Stomach (tissue), 9 donors: ENCODE results near the gene EFR3B. TPM values are rescaled to one million over a fixed set of nuclear protein-coding genes. Genes with fewer than 3 reads are reported as not detected.

Experiments used
- DNase-seq, 2 donors: peaks; one replicate each; pipeline versions ENCODE4 v3.0.0 to v3.0.0-alpha.2; 2013 to 2019
- H3K27ac ChIP-seq, 5 donors: fragments of 200-600 bp in 4 of 5; sonication (generic) in 4 of 5; one replicate each; pipeline ENCODE4 v1.5.1; 2013 to 2019; ENCODE audit warnings: mild to moderate bottlenecking in 1 of 5, moderate library complexity in 1 of 5
- H3K27me3 ChIP-seq, 3 donors: fragments of 200-600 bp; sonication (generic); one replicate each; pipeline ENCODE4 v1.5.1; 2017 to 2019; ENCODE audit warnings: mixed run types in 1 of 3
- H3K36me3 ChIP-seq, 4 donors: fragments of 200-600 bp; sonication (generic); 1 replicate in 3 of 4; 2 replicates in 1 of 4; pipeline ENCODE4 v1.5.1; 2016 to 2019
- H3K4me1 ChIP-seq, 4 donors: fragments of 200-600 bp; sonication (generic); one replicate each; pipeline ENCODE4 v1.5.1; 2016 to 2019
- H3K4me3 ChIP-seq, 4 donors: fragments of 200-600 bp; sonication (generic) in 3 of 4; one replicate each; pipeline ENCODE4 v1.5.1; 2016 to 2019; ENCODE audit warnings: mild to moderate bottlenecking in 1 of 4
- H3K9me3 ChIP-seq, 4 donors: fragments of 200-600 bp; sonication (generic); one replicate each; pipeline ENCODE4 v1.5.1; 2016 to 2019
- EP300 ChIP-seq: sonication (generic); formaldehyde crosslinking; IDR thresholded peaks from one replicate; pipeline ENCODE4 v1.6.1; 2017; ENCODE audit warnings: antibody characterized with exemption
- POLR2A ChIP-seq, 4 donors: fragments of 450-650 bp; IDR thresholded peaks; one replicate each; pipeline ENCODE4 v1.6.1; 2016; ENCODE audit warnings: antibody characterized with exemption in 4 of 4, control low read depth in 2 of 4, mild to moderate bottlenecking in 1 of 4, moderate library complexity in 1 of 4
- POLR2AphosphoS5 ChIP-seq, 3 donors: sonication (generic); formaldehyde crosslinking; IDR thresholded peaks; one replicate each; pipeline ENCODE4 v1.6.1; 2016; ENCODE audit warnings: antibody characterized with exemption in 3 of 3
- WGBS, 5 donors: extraction: QIAGEN DNeasy Blood & Tissue Kit in 3 of 5; methylation state at CpG; one replicate each; pipeline versions ENCODE4 v1.1.5 to v1.1.7; 2013 to 2018; 5-methylcytosine and 5-hydroxymethylcytosine counted together
- intact Hi-C: fragments of 100-400 bp; cut with DNase I; formaldehyde crosslinking; loops from one replicate; pipeline ENCODE4 v1.15.1; 2023; ENCODE audit warnings: low total_unique reads
- polyA plus RNA-seq, 3 donors: library from polyadenylated mRNA; stranded (reverse); fragments of 200-250 nt; gene quantifications; one replicate each; pipeline ENCODE4 v1.2.3, GENCODE V29; 2013
- total RNA-seq, 5 donors: library from RNA; depleted of rRNA; stranded (reverse); fragments of >200 nt; gene quantifications; one replicate each; pipeline versions ENCODE4 v1.1.0 to v1.2.3, GENCODE V29; 2014 to 2016
- TF ChIP-seq, protein P1 (sequence below), 7 experiments: fragments of 450-650 bp in 4 of 7; fragments of 200-600 bp in 3 of 7; sonication (generic) in 3 of 7; IDR thresholded peaks; one replicate each; pipeline ENCODE4 v1.5.1; 2016 to 2019; ENCODE audit warnings: antibody characterized with exemption in 7 of 7, control low read depth in 2 of 7, mild to moderate bottlenecking in 1 of 7
- donor health status: healthy with polysubstance abuse.
- donor health status: Bipolar disorder and iron deficiency.
- donor health status: healthy.

The EFR3B gene
- total and polyA plus RNA-seq, 8 donors, result 0.10 to 4.5 (median 0.58) TPM; not detected in 1

DNA sequence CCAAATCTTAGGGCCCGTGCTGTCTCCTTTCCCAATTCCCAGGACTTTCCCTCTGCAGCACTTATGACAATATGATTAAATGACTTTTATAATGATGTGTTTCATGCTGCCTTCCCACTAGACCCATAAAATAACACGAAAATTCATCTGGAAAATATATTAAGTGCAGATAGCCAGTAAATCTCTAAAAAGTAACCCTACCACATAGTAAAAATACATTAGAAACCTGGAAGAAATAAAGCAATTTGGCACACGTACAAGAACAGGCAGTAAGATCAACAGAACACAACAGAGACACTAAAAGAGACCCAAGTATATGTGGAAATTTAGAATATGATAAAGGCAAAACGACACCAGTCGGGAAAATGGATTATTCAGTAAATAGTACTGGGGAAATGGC, 156.7 kb downstream of the EFR3B start:
- no peaks in the 10 kb centered on the region for H3K9me3 ChIP-seq
- H3K4me3 ChIP-seq, result no peak overlapping the region
- WGBS, 5 donors, result 60 to 74% (median 68%) methylated on average over 5 of the region's 5 CpGs
- no peaks in the 10 kb centered on the region for H3K27me3 ChIP-seq
- intact Hi-C loops, result no loop called here
- peaks cover 0 to 8% (median 4%) of the 10 kb centered on the region in 4 donors for H3K4me1 ChIP-seq
- no peaks in the 10 kb centered on the region for H3K36me3 ChIP-seq
- TF ChIP-seq POLR2AphosphoS5 (IDR thresholded peaks at IDR 0.05) (no peak), EP300 (no peak), POLR2A (IDR thresholded peaks at IDR 0.05) (no peak)
- TF ChIP-seq, protein P1, sequence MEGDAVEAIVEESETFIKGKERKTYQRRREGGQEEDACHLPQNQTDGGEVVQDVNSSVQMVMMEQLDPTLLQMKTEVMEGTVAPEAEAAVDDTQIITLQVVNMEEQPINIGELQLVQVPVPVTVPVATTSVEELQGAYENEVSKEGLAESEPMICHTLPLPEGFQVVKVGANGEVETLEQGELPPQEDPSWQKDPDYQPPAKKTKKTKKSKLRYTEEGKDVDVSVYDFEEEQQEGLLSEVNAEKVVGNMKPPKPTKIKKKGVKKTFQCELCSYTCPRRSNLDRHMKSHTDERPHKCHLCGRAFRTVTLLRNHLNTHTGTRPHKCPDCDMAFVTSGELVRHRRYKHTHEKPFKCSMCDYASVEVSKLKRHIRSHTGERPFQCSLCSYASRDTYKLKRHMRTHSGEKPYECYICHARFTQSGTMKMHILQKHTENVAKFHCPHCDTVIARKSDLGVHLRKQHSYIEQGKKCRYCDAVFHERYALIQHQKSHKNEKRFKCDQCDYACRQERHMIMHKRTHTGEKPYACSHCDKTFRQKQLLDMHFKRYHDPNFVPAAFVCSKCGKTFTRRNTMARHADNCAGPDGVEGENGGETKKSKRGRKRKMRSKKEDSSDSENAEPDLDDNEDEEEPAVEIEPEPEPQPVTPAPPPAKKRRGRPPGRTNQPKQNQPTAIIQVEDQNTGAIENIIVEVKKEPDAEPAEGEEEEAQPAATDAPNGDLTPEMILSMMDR (IDR thresholded peaks at IDR 0.05), result no peak
- no peak overlapping the region for H3K27ac ChIP-seq
- DNase-seq, result no peak

- intact Hi-C loops, result no loop called here
- DNase-seq, result no peak
- 64 to 80% (median 69%) methylated on average over 6 of the region's 6 CpGs for WGBS, 5 donors
- Histone ChIP-seq H3K27me3 (peaks cover 0 to 6% (median 6%) of the 10 kb centered on the region in 3 donors), H3K36me3 (no peaks in the 10 kb centered on the region), H3K9me3 (no peaks in the 10 kb centered on the region), H3K27ac (no peak overlapping the region), H3K4me3 (no peak overlapping the region), H3K4me1 (peaks cover 0 to 11% (median 2%) of the 10 kb centered on the region in 4 donors)
- TF ChIP-seq POLR2A (IDR thresholded peaks at IDR 0.05) (no peak), POLR2AphosphoS5 (IDR thresholded peaks at IDR 0.05) (no peak), EP300 (no peak)
- TF ChIP-seq, protein P1 (IDR thresholded peaks at IDR 0.05), result no peak
Measured at GRCh38 chr2:25201265-25201664, 159.4 kb downstream of the EFR3B start.

- no peak overlapping the region for H3K27ac ChIP-seq
- peaks cover 0 to 6% (median 0%) of the 10 kb centered on the region in 4 donors for H3K4me1 ChIP-seq
- intact Hi-C loops, result no loop called here
- H3K4me3 ChIP-seq, result no peak overlapping the region
- DNase-seq, result no peak
- 88 to 97% (median 96%) methylated on average over 6 to 7 of the region's 7 CpGs for WGBS, 5 donors
- no peaks in the 10 kb centered on the region for H3K36me3 ChIP-seq
- no peaks in the 10 kb centered on the region for H3K9me3 ChIP-seq
- no peak for TF ChIP-seq POLR2AphosphoS5 (IDR thresholded peaks at IDR 0.05)
- no peak for TF ChIP-seq POLR2A (IDR thresholded peaks at IDR 0.05)
- TF ChIP-seq, protein P1 (IDR thresholded peaks at IDR 0.05), result no peak
- no peak for TF ChIP-seq EP300
- H3K27me3 ChIP-seq, result peaks cover 0 to 6% (median 6%) of the 10 kb centered on the region in 3 donors
Measured at GRCh38 chr2:25201794-25202193, 159.9 kb downstream of the EFR3B start.

DNA sequence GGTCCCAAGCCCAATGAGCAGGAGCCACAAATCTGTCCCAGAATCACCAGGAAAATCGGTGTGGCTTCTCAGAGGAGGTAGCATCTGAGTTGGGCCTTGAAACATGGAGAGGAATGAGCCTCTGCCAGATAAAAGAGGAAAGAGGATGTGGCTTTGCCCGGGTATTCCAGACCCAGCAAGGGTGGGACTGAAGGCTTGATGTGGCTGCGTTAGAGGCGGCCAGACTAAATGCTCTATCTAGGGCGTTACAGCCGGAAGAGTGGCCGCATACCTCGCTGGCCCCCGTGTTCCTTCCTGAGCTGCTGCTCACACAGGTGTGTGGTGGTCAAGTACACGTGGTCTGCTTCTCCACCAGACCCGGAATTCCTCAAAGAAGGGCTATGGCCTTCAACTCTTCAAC, 160.4 kb downstream of the EFR3B start:
- H3K27me3 ChIP-seq, result peaks cover 0 to 6% (median 6%) of the 10 kb centered on the region in 3 donors
- TF ChIP-seq EP300, result no peak
- TF ChIP-seq POLR2AphosphoS5 (IDR thresholded peaks at IDR 0.05), result no peak
- TF ChIP-seq POLR2A (IDR thresholded peaks at IDR 0.05), result no peak
- TF ChIP-seq, protein P1 (IDR thresholded peaks at IDR 0.05), result no peak
- H3K27ac ChIP-seq, result no peak overlapping the region
- DNase-seq, result no peak
- 73 to 90% (median 85%) methylated on average over 11 of the region's 11 CpGs for WGBS, 5 donors
- intact Hi-C loops, result no loop called here
- no peak overlapping the region for H3K4me3 ChIP-seq
- H3K9me3 ChIP-seq, result no peaks in the 10 kb centered on the region
- H3K36me3 ChIP-seq, result no peaks in the 10 kb centered on the region
- peaks cover 0 to 6% (median 0%) of the 10 kb centered on the region in 4 donors for H3K4me1 ChIP-seq
